ENCODE measurements around the gene ADNP2.

The ADNP2 gene

GRCh38 chr18:80097201-80097600, 11.9 kb upstream of the ADNP2 start:
- Histone ChIP-seq H3K79me2 (ENCODE audit: control insufficient read depth, insufficient read depth, low read length) (no peaks in the 10 kb centered on the region), H3K27ac (ENCODE audit: low read depth, low read length) (no peak overlapping the region), H3K27me3 (ENCODE audit: insufficient read depth, low read length, poor library complexity) (no peaks in the 10 kb centered on the region), H3K4me1 (ENCODE audit: control insufficient read depth, low read depth, low read length) (no peaks in the 10 kb centered on the region), H3K23ac (ENCODE audit: low read length) (no peak overlapping the region), H2BK120ac (ENCODE audit: low read depth, low read length) (no peak overlapping the region), H3K18ac (ENCODE audit: low read length) (no peak overlapping the region), H3K79me1 (ENCODE audit: low read length) (no peaks in the 10 kb centered on the region), H4K8ac (ENCODE audit: low read depth, low read length) (no peak overlapping the region), H3K4me2 (ENCODE audit: low read length) (no peak overlapping the region), H3K4ac (ENCODE audit: low read depth, low read length) (no peak overlapping the region), H3K9ac (ENCODE audit: low read length) (no peak overlapping the region), H4K5ac (ENCODE audit: low read length) (no peak overlapping the region), H2BK5ac (ENCODE audit: low read length) (no peak overlapping the region), H3K36me3 (ENCODE audit: control insufficient read depth, insufficient read depth, low read length) (no peaks in the 10 kb centered on the region), H2AK5ac (ENCODE audit: low read length) (no peak overlapping the region), H3K4me3 (ENCODE audit: low read length) (no peak overlapping the region), H2BK15ac (replicated peaks; ENCODE audit: low read depth) (no peak overlapping the region), H3K56ac (ENCODE audit: low read length) (no peak overlapping the region)
- no peak for DNase-seq
- no CpG with 5 or more reads among the region's 9 CpGs for WGBS (ENCODE audit: extremely low coverage, insufficient coverage, low lambda C conversion rate)

GRCh38 chr18:80103231-80103630, 5.8 kb upstream of the ADNP2 start:
- Histone ChIP-seq H3K9ac (ENCODE audit: low read length) (no peak overlapping the region), H3K36me3 (ENCODE audit: control insufficient read depth, insufficient read depth, low read length) (no peaks in the 10 kb centered on the region), H4K5ac (ENCODE audit: low read length) (no peak overlapping the region), H3K4me3 (ENCODE audit: low read length) (no peak overlapping the region), H2BK120ac (ENCODE audit: low read depth, low read length) (no peak overlapping the region), H3K79me2 (ENCODE audit: control insufficient read depth, insufficient read depth, low read length) (no peaks in the 10 kb centered on the region), H3K4me2 (ENCODE audit: low read length) (no peak overlapping the region), H3K79me1 (ENCODE audit: low read length) (no peaks in the 10 kb centered on the region), H2AK5ac (ENCODE audit: low read length) (peak overlapping the region; percentile 40), H4K8ac (ENCODE audit: low read depth, low read length) (no peak overlapping the region), H2BK5ac (ENCODE audit: low read length) (no peak overlapping the region), H3K4ac (ENCODE audit: low read depth, low read length) (no peak overlapping the region), H3K56ac (ENCODE audit: low read length) (peak overlapping the region; percentile 40), H2BK15ac (replicated peaks; ENCODE audit: low read depth) (peak overlapping the region; percentile 20), H3K4me1 (ENCODE audit: control insufficient read depth, low read depth, low read length) (peaks cover 14% of the 10 kb centered on the region), H3K27ac (ENCODE audit: low read depth, low read length) (no peak overlapping the region), H3K18ac (ENCODE audit: low read length) (no peak overlapping the region), H3K23ac (ENCODE audit: low read length) (no peak overlapping the region), H3K27me3 (ENCODE audit: insufficient read depth, low read length, poor library complexity) (no peaks in the 10 kb centered on the region)
- no CpG with 5 or more reads among the region's 6 CpGs for WGBS (ENCODE audit: extremely low coverage, insufficient coverage, low lambda C conversion rate)
- no peak for DNase-seq

- WGBS (ENCODE audit: extremely low coverage, insufficient coverage, low lambda C conversion rate): no CpG with 5 or more reads among the region's 7 CpGs
- DNase-seq: peak; percentile 97
- no peak overlapping the region for H2BK15ac ChIP-seq (replicated peaks; ENCODE audit: low read depth)
- no peaks in the 10 kb centered on the region for H3K79me2 ChIP-seq (ENCODE audit: control insufficient read depth, insufficient read depth, low read length)
- no peaks in the 10 kb centered on the region for H3K36me3 ChIP-seq (ENCODE audit: control insufficient read depth, insufficient read depth, low read length)
- no peak overlapping the region for H3K23ac ChIP-seq (ENCODE audit: low read length)
- peak overlapping the region; percentile 47 for H3K18ac ChIP-seq (ENCODE audit: low read length)
- H3K4me3 ChIP-seq (ENCODE audit: low read length): no peak overlapping the region
- H4K5ac ChIP-seq (ENCODE audit: low read length): no peak overlapping the region
- no peaks in the 10 kb centered on the region for H3K27me3 ChIP-seq (ENCODE audit: insufficient read depth, low read length, poor library complexity)
- peaks cover 14% of the 10 kb centered on the region for H3K4me1 ChIP-seq (ENCODE audit: control insufficient read depth, low read depth, low read length)
- no peak overlapping the region for H3K4me2 ChIP-seq (ENCODE audit: low read length)
- no peak overlapping the region for H4K8ac ChIP-seq (ENCODE audit: low read depth, low read length)
- H3K9ac ChIP-seq (ENCODE audit: low read length): peak overlapping the region; percentile 13
- H3K4ac ChIP-seq (ENCODE audit: low read depth, low read length): no peak overlapping the region
- H3K79me1 ChIP-seq (ENCODE audit: low read length): no peaks in the 10 kb centered on the region
- H3K27ac ChIP-seq (ENCODE audit: low read depth, low read length): peak overlapping the region; percentile 89
- no peak overlapping the region for H2AK5ac ChIP-seq (ENCODE audit: low read length)
- H2BK120ac ChIP-seq (ENCODE audit: low read depth, low read length): no peak overlapping the region
- H3K56ac ChIP-seq (ENCODE audit: low read length): peak overlapping the region; percentile 69
- H2BK5ac ChIP-seq (ENCODE audit: low read length): peak overlapping the region; percentile 66
These were observed 4.7 kb upstream of the ADNP2 start for GRCh38 chr18:80104364-80104779.

DNA sequence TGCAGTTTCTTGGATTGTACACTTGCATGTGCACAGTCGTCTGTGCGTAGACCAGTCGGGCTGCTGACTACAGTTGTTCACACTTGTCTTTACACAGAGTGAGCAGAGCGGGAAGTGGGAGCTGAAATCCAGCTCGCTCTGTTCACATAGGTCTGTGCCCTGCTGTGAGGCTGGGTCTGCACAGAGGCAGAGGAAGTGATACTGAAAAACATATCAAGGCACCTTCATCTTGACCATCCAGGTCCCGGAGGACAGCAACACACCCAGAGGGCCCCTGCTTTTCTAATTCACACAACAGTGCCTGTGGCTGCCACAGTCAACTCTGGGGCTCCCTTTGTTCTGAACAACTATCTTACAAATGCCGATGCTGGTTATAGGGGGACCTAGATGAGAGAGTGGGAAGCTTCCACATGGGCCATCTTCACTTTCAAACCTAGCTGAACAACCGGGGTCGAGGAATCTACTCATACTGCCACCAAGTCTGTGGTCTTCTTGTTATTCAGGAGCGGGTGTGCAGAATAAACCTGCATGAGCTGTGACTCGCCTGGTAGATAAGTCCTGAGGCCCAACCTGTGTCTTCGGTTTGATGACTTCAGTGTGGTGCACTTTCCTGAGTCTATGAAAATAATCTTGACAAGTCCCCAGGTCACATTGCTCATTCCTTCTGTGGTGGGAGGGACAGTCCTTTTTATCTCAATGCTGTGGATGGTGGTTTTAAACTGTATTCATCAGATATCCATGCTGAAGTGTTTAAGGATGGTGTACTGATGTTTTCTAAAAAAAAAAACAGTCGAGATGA, 3.5 kb upstream of the ADNP2 start:
- H2AK5ac ChIP-seq (ENCODE audit: low read length): no peak overlapping the region
- no peaks in the 10 kb centered on the region for H3K36me3 ChIP-seq (ENCODE audit: control insufficient read depth, insufficient read depth, low read length)
- no peak overlapping the region for H4K5ac ChIP-seq (ENCODE audit: low read length)
- no peak overlapping the region for H4K8ac ChIP-seq (ENCODE audit: low read depth, low read length)
- WGBS (ENCODE audit: extremely low coverage, insufficient coverage, low lambda C conversion rate): no CpG with 5 or more reads among the region's 13 CpGs
- peaks cover 8% of the 10 kb centered on the region for H3K79me2 ChIP-seq (ENCODE audit: control insufficient read depth, insufficient read depth, low read length)
- no peak overlapping the region for H2BK120ac ChIP-seq (ENCODE audit: low read depth, low read length)
- no peaks in the 10 kb centered on the region for H3K27me3 ChIP-seq (ENCODE audit: insufficient read depth, low read length, poor library complexity)
- peaks cover 18% of the 10 kb centered on the region for H3K4me1 ChIP-seq (ENCODE audit: control insufficient read depth, low read depth, low read length)
- H2BK15ac ChIP-seq (replicated peaks; ENCODE audit: low read depth): no peak overlapping the region
- H3K4me3 ChIP-seq (ENCODE audit: low read length): no peak overlapping the region
- no peak overlapping the region for H3K4ac ChIP-seq (ENCODE audit: low read depth, low read length)
- H3K9ac ChIP-seq (ENCODE audit: low read length): no peak overlapping the region
- no peak overlapping the region for H2BK5ac ChIP-seq (ENCODE audit: low read length)
- no peaks in the 10 kb centered on the region for H3K79me1 ChIP-seq (ENCODE audit: low read length)
- no peak overlapping the region for H3K56ac ChIP-seq (ENCODE audit: low read length)
- H3K18ac ChIP-seq (ENCODE audit: low read length): peak overlapping the region; percentile 5
- H3K4me2 ChIP-seq (ENCODE audit: low read length): no peak overlapping the region
- no peak for DNase-seq
- no peak overlapping the region for H3K23ac ChIP-seq (ENCODE audit: low read length)
- no peak overlapping the region for H3K27ac ChIP-seq (ENCODE audit: low read depth, low read length)

DNA sequence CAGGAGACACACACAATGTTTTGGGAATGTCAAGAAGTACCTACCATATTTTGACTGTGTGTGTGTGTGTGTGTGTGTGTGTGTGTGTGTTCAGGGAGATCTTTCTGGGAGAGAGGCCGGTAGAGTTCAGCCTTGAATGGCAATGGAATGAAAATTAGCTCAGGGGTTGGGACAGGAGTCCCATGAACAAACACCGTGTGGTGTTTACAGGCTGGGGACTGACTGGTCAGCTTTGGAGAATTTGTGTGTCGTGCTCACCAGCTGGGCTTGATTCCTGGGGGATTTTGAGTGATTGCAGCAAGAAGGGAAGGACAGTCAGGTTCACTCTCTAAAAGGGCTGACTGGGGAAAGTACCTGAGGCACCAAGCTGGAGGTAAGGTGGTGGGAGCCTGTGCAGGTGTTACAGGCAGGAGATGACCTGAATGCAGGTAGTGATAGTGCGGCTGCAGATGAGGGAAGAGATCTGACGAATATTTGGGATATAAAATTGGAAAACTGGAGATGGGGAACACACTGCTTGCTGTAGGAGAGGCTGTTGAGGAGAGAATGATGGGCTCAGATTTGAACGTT, 2.5 kb upstream of the ADNP2 start:
- no CpG with 5 or more reads among the region's 6 CpGs for WGBS (ENCODE audit: extremely low coverage, insufficient coverage, low lambda C conversion rate)
- Histone ChIP-seq H3K9ac (ENCODE audit: low read length) (no peak overlapping the region), H3K4me1 (ENCODE audit: control insufficient read depth, low read depth, low read length) (peaks cover 19% of the 10 kb centered on the region), H2AK5ac (ENCODE audit: low read length) (no peak overlapping the region), H3K23ac (ENCODE audit: low read length) (no peak overlapping the region), H3K4me2 (ENCODE audit: low read length) (no peak overlapping the region), H3K27me3 (ENCODE audit: insufficient read depth, low read length, poor library complexity) (no peaks in the 10 kb centered on the region), H3K27ac (ENCODE audit: low read depth, low read length) (no peak overlapping the region), H3K79me1 (ENCODE audit: low read length) (no peaks in the 10 kb centered on the region), H2BK5ac (ENCODE audit: low read length) (no peak overlapping the region), H3K4me3 (ENCODE audit: low read length) (no peak overlapping the region), H3K4ac (ENCODE audit: low read depth, low read length) (no peak overlapping the region), H3K36me3 (ENCODE audit: control insufficient read depth, insufficient read depth, low read length) (no peaks in the 10 kb centered on the region), H2BK120ac (ENCODE audit: low read depth, low read length) (no peak overlapping the region), H4K8ac (ENCODE audit: low read depth, low read length) (no peak overlapping the region), H2BK15ac (replicated peaks; ENCODE audit: low read depth) (no peak overlapping the region), H3K79me2 (ENCODE audit: control insufficient read depth, insufficient read depth, low read length) (peaks cover 18% of the 10 kb centered on the region), H4K5ac (ENCODE audit: low read length) (no peak overlapping the region), H3K56ac (ENCODE audit: low read length) (no peak overlapping the region), H3K18ac (ENCODE audit: low read length) (no peak overlapping the region)
- DNase-seq: no peak

Data from mesendoderm (in vitro differentiated cells).